ENCODE data around the gene IL1F10. TPM values are rescaled to one million over a fixed set of nuclear protein-coding genes. Genes with fewer than 3 reads are reported as not detected.

Gene IL1F10
- total RNA-seq, 1 donor from 2014 or later, result not detected

GRCh38 chr2:113117541-113118262 lies 49.9 kb downstream of the IL1F10 start:
- Histone ChIP-seq H3K36me3 (ENCODE audit: insufficient read depth, low read length) (no peaks in the 10 kb centered on the region), H3K4me2 (ENCODE audit: low read length) (no peak overlapping the region), H3K9ac (ENCODE audit: low read length) (no peak overlapping the region), H3K4me3 (ENCODE audit: insufficient read depth, low read depth, low read length) (no peak overlapping the region), H3K27ac (ENCODE audit: low read depth, low read length) (no peak overlapping the region), H3K79me2 (ENCODE audit: insufficient read depth, low read length) (no peaks in the 10 kb centered on the region), H3K9me3 (ENCODE audit: insufficient read depth, low read depth, low read length) (no peaks in the 10 kb centered on the region), H3K27me3 (ENCODE audit: insufficient read depth, low read length) (peaks cover 15% of the 10 kb centered on the region), H2AFZ (ENCODE audit: low read depth, low read length) (no peak overlapping the region), H4K20me1 (ENCODE audit: insufficient read depth, low read length) (no peaks in the 10 kb centered on the region), H3K4me1 (ENCODE audit: insufficient read depth, low read length) (peaks cover 5% of the 10 kb centered on the region)
- H3K9me3 Mint-ChIP-seq (ENCODE audit: unreplicated experiment), result no peaks in the 10 kb centered on the region
- H3K4me1 Mint-ChIP-seq (ENCODE audit: low read depth, unreplicated experiment), result no peaks in the 10 kb centered on the region
- H3K27ac Mint-ChIP-seq (ENCODE audit: unreplicated experiment), result no peak overlapping the region
- H3K36me3 Mint-ChIP-seq (ENCODE audit: low read depth, unreplicated experiment), result no peaks in the 10 kb centered on the region
- TF ChIP-seq, protein P1, sequence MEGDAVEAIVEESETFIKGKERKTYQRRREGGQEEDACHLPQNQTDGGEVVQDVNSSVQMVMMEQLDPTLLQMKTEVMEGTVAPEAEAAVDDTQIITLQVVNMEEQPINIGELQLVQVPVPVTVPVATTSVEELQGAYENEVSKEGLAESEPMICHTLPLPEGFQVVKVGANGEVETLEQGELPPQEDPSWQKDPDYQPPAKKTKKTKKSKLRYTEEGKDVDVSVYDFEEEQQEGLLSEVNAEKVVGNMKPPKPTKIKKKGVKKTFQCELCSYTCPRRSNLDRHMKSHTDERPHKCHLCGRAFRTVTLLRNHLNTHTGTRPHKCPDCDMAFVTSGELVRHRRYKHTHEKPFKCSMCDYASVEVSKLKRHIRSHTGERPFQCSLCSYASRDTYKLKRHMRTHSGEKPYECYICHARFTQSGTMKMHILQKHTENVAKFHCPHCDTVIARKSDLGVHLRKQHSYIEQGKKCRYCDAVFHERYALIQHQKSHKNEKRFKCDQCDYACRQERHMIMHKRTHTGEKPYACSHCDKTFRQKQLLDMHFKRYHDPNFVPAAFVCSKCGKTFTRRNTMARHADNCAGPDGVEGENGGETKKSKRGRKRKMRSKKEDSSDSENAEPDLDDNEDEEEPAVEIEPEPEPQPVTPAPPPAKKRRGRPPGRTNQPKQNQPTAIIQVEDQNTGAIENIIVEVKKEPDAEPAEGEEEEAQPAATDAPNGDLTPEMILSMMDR (IDR thresholded peaks at IDR 0.05; ENCODE audit: insufficient read depth, low read depth, low read length), result no peak
- no peak for FAIRE-seq
- peaks cover 26% of the 10 kb centered on the region for H3K27me3 Mint-ChIP-seq (ENCODE audit: low read depth, unreplicated experiment)
- DNase-seq (ENCODE audit: low read depth), result peak; percentile 94
- H3K4me3 Mint-ChIP-seq (ENCODE audit: unreplicated experiment), result no peak overlapping the region

DNA sequence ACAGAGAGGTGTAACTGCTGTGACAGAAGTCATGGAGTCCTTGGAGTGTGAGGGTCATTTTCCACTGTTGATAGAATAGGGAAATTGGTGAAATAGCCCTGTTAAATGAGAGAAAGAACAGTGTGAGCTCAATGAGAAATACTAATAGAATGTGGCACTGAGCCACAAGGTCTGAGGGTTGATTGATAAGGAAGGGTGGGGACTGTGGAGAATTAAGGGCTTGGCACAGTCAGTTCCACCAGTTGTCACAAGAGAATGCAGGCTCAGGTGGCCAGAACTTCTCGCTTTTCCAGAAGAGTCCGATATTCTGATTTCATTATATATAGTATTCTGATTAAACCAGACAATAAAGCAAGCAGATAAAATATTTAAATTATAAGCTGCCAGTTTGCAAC lies 50.5 kb downstream of the IL1F10 start:
- DNase-seq (ENCODE audit: low read depth) (no peak), FAIRE-seq (no peak)
- Mint-ChIP-seq H3K27ac (ENCODE audit: unreplicated experiment) (no peak overlapping the region), H3K4me3 (ENCODE audit: unreplicated experiment) (no peak overlapping the region), H3K27me3 (ENCODE audit: low read depth, unreplicated experiment) (peaks cover 26% of the 10 kb centered on the region), H3K4me1 (ENCODE audit: low read depth, unreplicated experiment) (no peaks in the 10 kb centered on the region), H3K9me3 (ENCODE audit: unreplicated experiment) (no peaks in the 10 kb centered on the region), H3K36me3 (ENCODE audit: low read depth, unreplicated experiment) (no peaks in the 10 kb centered on the region)
- H3K4me3 ChIP-seq (ENCODE audit: insufficient read depth, low read depth, low read length), result no peak overlapping the region
- no peaks in the 10 kb centered on the region for H3K79me2 ChIP-seq (ENCODE audit: insufficient read depth, low read length)
- H3K4me1 ChIP-seq (ENCODE audit: insufficient read depth, low read length), result peaks cover 5% of the 10 kb centered on the region
- H3K27ac ChIP-seq (ENCODE audit: low read depth, low read length), result no peak overlapping the region
- no peak overlapping the region for H3K4me2 ChIP-seq (ENCODE audit: low read length)
- peaks cover 10% of the 10 kb centered on the region for H3K27me3 ChIP-seq (ENCODE audit: insufficient read depth, low read length)
- H3K9ac ChIP-seq (ENCODE audit: low read length), result no peak overlapping the region
- H2AFZ ChIP-seq (ENCODE audit: low read depth, low read length), result no peak overlapping the region
- TF ChIP-seq EZH2 (IDR thresholded peaks at IDR 0.05; ENCODE audit: insufficient read depth, low read length), result no peak
- TF ChIP-seq, protein P1 (IDR thresholded peaks at IDR 0.05; ENCODE audit: insufficient read depth, low read depth, low read length), result no peak
- no peaks in the 10 kb centered on the region for H3K36me3 ChIP-seq (ENCODE audit: insufficient read depth, low read length)
- no peaks in the 10 kb centered on the region for H4K20me1 ChIP-seq (ENCODE audit: insufficient read depth, low read length)
- no peaks in the 10 kb centered on the region for H3K9me3 ChIP-seq (ENCODE audit: insufficient read depth, low read depth, low read length)

DNA sequence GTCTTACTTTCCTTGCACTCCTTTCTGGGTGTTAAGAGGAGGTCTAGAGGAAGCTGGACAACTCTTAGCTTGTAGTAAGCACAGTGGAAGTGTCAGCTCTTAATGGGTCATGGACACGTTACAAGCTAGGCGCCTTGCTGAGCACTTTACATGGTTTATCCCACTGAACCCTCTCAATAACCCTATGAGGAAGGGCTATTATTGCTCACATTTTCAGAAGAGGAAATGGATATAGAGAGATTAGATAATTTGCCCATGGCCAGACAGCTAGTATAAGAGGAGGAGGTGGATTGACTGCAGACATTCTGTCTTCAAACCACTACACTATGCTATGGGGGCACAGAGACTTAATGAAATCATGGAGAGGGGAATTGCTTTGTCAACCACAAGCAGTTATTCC lies 51.3 kb downstream of the IL1F10 start:
- H3K9me3 Mint-ChIP-seq (ENCODE audit: unreplicated experiment), result no peaks in the 10 kb centered on the region
- no peak overlapping the region for H3K9ac ChIP-seq (ENCODE audit: low read length)
- no peak for FAIRE-seq

More for the DNA sequence above, 51.3 kb downstream of the IL1F10 start:
- H3K4me1 Mint-ChIP-seq (ENCODE audit: low read depth, unreplicated experiment), result peaks cover 2% of the 10 kb centered on the region
- TF ChIP-seq EZH2 (IDR thresholded peaks at IDR 0.05; ENCODE audit: insufficient read depth, low read length), result no peak
- TF ChIP-seq, protein P1 (IDR thresholded peaks at IDR 0.05; ENCODE audit: insufficient read depth, low read depth, low read length), result no peak
- Histone ChIP-seq H3K4me3 (ENCODE audit: insufficient read depth, low read depth, low read length) (no peak overlapping the region), H2AFZ (ENCODE audit: low read depth, low read length) (no peak overlapping the region), H3K79me2 (ENCODE audit: insufficient read depth, low read length) (no peaks in the 10 kb centered on the region), H3K27me3 (ENCODE audit: insufficient read depth, low read length) (peaks cover 10% of the 10 kb centered on the region), H3K27ac (ENCODE audit: low read depth, low read length) (no peak overlapping the region), H3K4me1 (ENCODE audit: insufficient read depth, low read length) (peaks cover 9% of the 10 kb centered on the region), H4K20me1 (ENCODE audit: insufficient read depth, low read length) (no peaks in the 10 kb centered on the region), H3K36me3 (ENCODE audit: insufficient read depth, low read length) (no peaks in the 10 kb centered on the region), H3K4me2 (ENCODE audit: low read length) (no peak overlapping the region), H3K9me3 (ENCODE audit: insufficient read depth, low read depth, low read length) (no peaks in the 10 kb centered on the region)
- H3K27me3 Mint-ChIP-seq (ENCODE audit: low read depth, unreplicated experiment), result peaks cover 26% of the 10 kb centered on the region
- H3K36me3 Mint-ChIP-seq (ENCODE audit: low read depth, unreplicated experiment), result no peaks in the 10 kb centered on the region
- no peak for DNase-seq (ENCODE audit: low read depth)
- no peak overlapping the region for H3K27ac Mint-ChIP-seq (ENCODE audit: unreplicated experiment)
- no peak overlapping the region for H3K4me3 Mint-ChIP-seq (ENCODE audit: unreplicated experiment)
